Loucy (cell line): Measurements from ENCODE around the gene JMJD4.
A peak's percentile ranks its signal among the peaks of the same experiment; 100 is the strongest.

Source experiments
- EZH2phosphoT487 ChIP-seq: fragments of 200-600 bp; IDR thresholded peaks from 2 replicates; pipeline ENCODE4 v1.6.1; 2018; ENCODE audit warnings: antibody characterized with exemption, mild to moderate bottlenecking, moderate library complexity, borderline replicate concordance
- TF ChIP-seq, protein P1 (sequence below): fragments of 200-600 bp; sonication (generic); conservative IDR thresholded peaks from 2 replicates; pipeline ENCODE4 v1.5.1; 2014; ENCODE audit warnings: mild to moderate bottlenecking, antibody characterized with exemption, low read length

GRCh38 chr1:227729881-227730629 is 5.0 kb downstream of the JMJD4 start:
- TF ChIP-seq, protein P1, sequence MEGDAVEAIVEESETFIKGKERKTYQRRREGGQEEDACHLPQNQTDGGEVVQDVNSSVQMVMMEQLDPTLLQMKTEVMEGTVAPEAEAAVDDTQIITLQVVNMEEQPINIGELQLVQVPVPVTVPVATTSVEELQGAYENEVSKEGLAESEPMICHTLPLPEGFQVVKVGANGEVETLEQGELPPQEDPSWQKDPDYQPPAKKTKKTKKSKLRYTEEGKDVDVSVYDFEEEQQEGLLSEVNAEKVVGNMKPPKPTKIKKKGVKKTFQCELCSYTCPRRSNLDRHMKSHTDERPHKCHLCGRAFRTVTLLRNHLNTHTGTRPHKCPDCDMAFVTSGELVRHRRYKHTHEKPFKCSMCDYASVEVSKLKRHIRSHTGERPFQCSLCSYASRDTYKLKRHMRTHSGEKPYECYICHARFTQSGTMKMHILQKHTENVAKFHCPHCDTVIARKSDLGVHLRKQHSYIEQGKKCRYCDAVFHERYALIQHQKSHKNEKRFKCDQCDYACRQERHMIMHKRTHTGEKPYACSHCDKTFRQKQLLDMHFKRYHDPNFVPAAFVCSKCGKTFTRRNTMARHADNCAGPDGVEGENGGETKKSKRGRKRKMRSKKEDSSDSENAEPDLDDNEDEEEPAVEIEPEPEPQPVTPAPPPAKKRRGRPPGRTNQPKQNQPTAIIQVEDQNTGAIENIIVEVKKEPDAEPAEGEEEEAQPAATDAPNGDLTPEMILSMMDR = peak; percentile 73
- TF ChIP-seq EZH2phosphoT487 = no peak
